Endothelial cell of umbilical vein (primary cell): Measurements from ENCODE around the gene KIF19. TPM values are rescaled to one million over a fixed set of nuclear protein-coding genes. Genes with fewer than 3 reads are reported as not detected.

ENCODE experiments used
- BruUV-seq: library from RNA; stranded (reverse); fragments of 400-500 nt; replicated peaks from 2 replicates; lab custom pipeline; 2021; lab: Mats Ljungman, UMichigan
- CTCF ChIA-PET: fragments of 300-600, 350-600 bp; sonication (Branson Sonifier 250); formaldehyde crosslinking; loops from one replicate; lab custom pipeline; 2021; ENCODE audit warnings: antibody characterized with exemption, inconsistent platforms; lab: Charles Lee
- POLR2A ChIA-PET: fragments of 300-600, 350-600 bp; sonication (Branson Sonifier 250); formaldehyde crosslinking; loops from one replicate; lab custom pipeline; 2021; ENCODE audit warnings: antibody characterized with exemption, inconsistent platforms; lab: Charles Lee
- DNase-seq: peaks from one replicate; pipeline ENCODE4 v3.0.0-alpha.2; 2011; ENCODE audit warnings: low read depth, low spot score
- FAIRE-seq: peaks from 2 replicates; lab custom pipeline; 2011; peaks lifted over from hg19 to GRCh38; lab: Jason Lieb, UNC
- H2AFZ ChIP-seq: 2 replicates; pipeline ENCODE4 v1.6.0; 2012; ENCODE audit warnings: low read depth, low read length, control low read depth, inconsistent platforms
- H3K27ac ChIP-seq: 2 replicates; pipeline ENCODE4 v1.5.1; 2011; ENCODE audit warnings: low read depth, mild to moderate bottlenecking, control low read depth, low read length, moderate library complexity; ENCODE audit not compliant: insufficient read depth
- H3K27me3 ChIP-seq, 2 experiments: 2 replicates each; pipeline versions ENCODE4 v1.6.0 to v1.6.1; 2011; ENCODE audit warnings: low read length in 2 of 2, mixed read lengths in 1 of 2; ENCODE audit not compliant: control insufficient read depth in 2 of 2, insufficient read depth in 2 of 2
- H3K36me3 ChIP-seq, 2 experiments: 2 replicates in 1 of 2; 3 replicates in 1 of 2; pipeline ENCODE4 v1.5.1; 2011; ENCODE audit warnings: low read length in 2 of 2, mild to moderate bottlenecking in 1 of 2, moderate library complexity in 1 of 2; ENCODE audit not compliant: control insufficient read depth in 2 of 2, insufficient read depth in 2 of 2; ENCODE audit errors: extremely low read depth in 1 of 2
- H3K4me1 ChIP-seq: 3 replicates; pipeline ENCODE4 v1.5.1; 2011; ENCODE audit warnings: mild to moderate bottlenecking, low read length; ENCODE audit not compliant: control insufficient read depth, insufficient read depth; ENCODE audit errors: extremely low read depth
- H3K4me2 ChIP-seq: 2 replicates; pipeline ENCODE4 v1.6.1; 2011; ENCODE audit warnings: low read length, control low read depth, mixed read lengths; ENCODE audit not compliant: insufficient read depth
- H3K4me3 ChIP-seq, 3 experiments: fragments of 200-600 bp in 1 of 3; sonication (generic), shearing (Covaris generic) in 1 of 3; replicated peaks in 1 of 3; 2 replicates each; pipeline ENCODE4 v1.5.1; 2011 to 2016; ENCODE audit warnings: control low read depth in 3 of 3, low read length in 3 of 3, mild to moderate bottlenecking in 2 of 3, inconsistent platforms in 1 of 3, low read depth in 1 of 3, moderate library complexity in 1 of 3; ENCODE audit not compliant: insufficient read depth in 1 of 3
- H3K79me2 ChIP-seq: 2 replicates; pipeline ENCODE4 v1.6.0; 2012; ENCODE audit warnings: low read length, inconsistent platforms; ENCODE audit not compliant: control insufficient read depth, insufficient read depth
- H3K9ac ChIP-seq: replicated peaks from 2 replicates; pipeline ENCODE3; 2011; ENCODE audit warnings: low read length, control low read depth; ENCODE audit not compliant: insufficient read depth; ENCODE audit errors: extremely low read depth
- H3K9me1 ChIP-seq: replicated peaks from 3 replicates; pipeline ENCODE4 v1.6.0; 2011; ENCODE audit warnings: mild to moderate bottlenecking, low read length; ENCODE audit not compliant: control insufficient read depth, insufficient read depth; ENCODE audit errors: extremely low read depth
- H3K9me3 ChIP-seq: replicated peaks from 2 replicates; pipeline ENCODE4 v1.5.1; 2012; ENCODE audit warnings: low read length, inconsistent platforms; ENCODE audit not compliant: control insufficient read depth, insufficient read depth
- H4K20me1 ChIP-seq: replicated peaks from 2 replicates; pipeline ENCODE3; 2011; ENCODE audit warnings: mild to moderate bottlenecking, low read length; ENCODE audit not compliant: control insufficient read depth, insufficient read depth; ENCODE audit errors: extremely low read depth
- CTCF ChIP-seq, 2 donors: IDR thresholded peaks; 1 replicate in 1 of 2; 2 replicates in 1 of 2; pipeline ENCODE4 v1.5.1; 2011; ENCODE audit warnings: low read length in 2 of 2, mild to moderate bottlenecking in 2 of 2, moderate library complexity in 2 of 2, control low read depth in 1 of 2, inconsistent platforms in 1 of 2, low read depth in 1 of 2; ENCODE audit not compliant: insufficient read depth in 1 of 2; ENCODE audit errors: extremely low read depth in 1 of 2
- EZH2 ChIP-seq: IDR thresholded peaks from 2 replicates; pipeline ENCODE4 v1.6.1; 2012; ENCODE audit warnings: borderline replicate concordance, low read depth, mild to moderate bottlenecking, moderate library complexity, low read length, inconsistent platforms; ENCODE audit not compliant: severe bottlenecking
- FOS ChIP-seq: IDR thresholded peaks from 2 replicates; pipeline ENCODE4 v1.6.1; 2011; ENCODE audit warnings: mild to moderate bottlenecking, low read length, moderate library complexity, borderline replicate concordance; ENCODE audit not compliant: insufficient read depth
- GATA2 ChIP-seq: IDR thresholded peaks from 2 replicates; pipeline ENCODE4 v1.7.0; 2011; ENCODE audit warnings: low read depth, mild to moderate bottlenecking, moderate library complexity, mixed read lengths, low read length; ENCODE audit not compliant: insufficient read length, insufficient read depth
- JUN ChIP-seq: IDR thresholded peaks from 2 replicates; pipeline ENCODE4 v1.6.1; 2011; ENCODE audit warnings: borderline replicate concordance, low read depth; ENCODE audit not compliant: insufficient read length, insufficient read depth
- MYC ChIP-seq: IDR thresholded peaks from one replicate; pipeline ENCODE4 v1.6.1; 2011; ENCODE audit warnings: mild to moderate bottlenecking, low read depth, low read length
- POLR2A ChIP-seq: IDR thresholded peaks from 2 replicates; pipeline ENCODE4 v1.6.1; 2012; ENCODE audit warnings: low read depth, mild to moderate bottlenecking, control low read depth, low read length
- POLR2AphosphoS5 ChIP-seq: IDR thresholded peaks from 2 replicates; pipeline ENCODE4 v1.6.1; 2012; ENCODE audit warnings: low read depth, mild to moderate bottlenecking, control low read depth, low read length, moderate library complexity; ENCODE audit not compliant: insufficient read depth
- dilution Hi-C: fragments of 300-500 bp; cut with MboI; formaldehyde crosslinking; loops from one replicate; pipeline ENCODE4 v1.15.0; 2019; ENCODE audit warnings: low sequenced_read_pairs; ENCODE audit not compliant: extremely low pct_ligation_motif_present
- intact Hi-C: fragments of 100-400 bp; cut with micrococcal nuclease; formaldehyde crosslinking; loops from one replicate; pipeline ENCODE4 v1.10.0; 2022
- polyA plus RNA-seq, 4 experiments: library from polyadenylated mRNA; depleted of rRNA in 3 of 4; stranded (reverse) in 3 of 4; unstranded in 1 of 4; fragments of >200 nt; gene quantifications; 2 replicates each; pipeline versions ENCODE4 v1.2.1 to v1.2.3, GENCODE V29; 2011 to 2012; ENCODE audit warnings: missing spikeins in 1 of 4
- total RNA-seq: library from RNA; stranded (reverse); gene quantifications from 2 replicates; pipeline ENCODE4 v1.2.3, GENCODE V29; 2021
- TF ChIP-seq, protein P1 (sequence below): IDR thresholded peaks from 2 replicates; pipeline ENCODE4 v1.6.1; 2011; ENCODE audit not compliant: insufficient read depth, insufficient read length

The KIF19 gene
- total and polyA plus RNA-seq, 2 donors (not counting 3 experiments of a cell fraction or from before 2014, with no cell fraction given), result 0.10 to 0.84 TPM

- Histone ChIP-seq H3K9me3 (no peaks in the 10 kb centered on the region), H3K4me1 (no peaks in the 10 kb centered on the region), H3K4me3 (no peak overlapping the region), H2AFZ (no peak overlapping the region), H3K4me2 (no peak overlapping the region), H3K9ac (no peak overlapping the region), H3K36me3 (no peaks in the 10 kb centered on the region), H3K27me3 (peaks cover 0 to under 1% of the 10 kb centered on the region in 2 experiments), H3K27ac (no peak overlapping the region), H3K9me1 (no peaks in the 10 kb centered on the region), H3K79me2 (no peaks in the 10 kb centered on the region), H4K20me1 (no peaks in the 10 kb centered on the region)
- intact Hi-C loops, result no loop called here
- TF ChIP-seq GATA2, result no peak
- TF ChIP-seq EZH2, result no peak
- TF ChIP-seq POLR2A, result no peak
- no peak for TF ChIP-seq MYC
- no peak for TF ChIP-seq FOS
- no peak for DNase-seq
- no peak for FAIRE-seq
- dilution Hi-C loops, result no loop called here
- CTCF ChIA-PET, result interaction anchor here (1.0 to 2.2 kb wide), 3 partner anchors 62 to 75 kb away, joined by 4 to 15 read pairs (median 5); partner anchors contain the start of gene GPR142
- POLR2A ChIA-PET, result no interaction called here
- BruUV-seq, result no TSS peak
Measured at GRCh38 chr17:74304184-74304583, 21.8 kb upstream of the KIF19 start.

GRCh38 chr17:74305865-74306654, 20.0 kb upstream of the KIF19 start:
- no TSS peak for BruUV-seq
- ChIA-PET POLR2A (no interaction called here), CTCF (interaction anchor here (0.9 to 2.2 kb wide), 8 partner anchors 47 to 151 kb away, joined by 4 to 20 read pairs (median 7); partner anchors contain the start of genes BTBD17 and GPR142)
- H3K9me1 ChIP-seq, result no peaks in the 10 kb centered on the region
- no peaks in the 10 kb centered on the region for H4K20me1 ChIP-seq
- H2AFZ ChIP-seq, result no peak overlapping the region
- H3K4me2 ChIP-seq, result no peak overlapping the region
- no peaks in the 10 kb centered on the region for H3K36me3 ChIP-seq
- TF ChIP-seq POLR2A (no peak), FOS (no peak), MYC (no peak), POLR2AphosphoS5 (no peak), GATA2 (no peak), CTCF (IDR thresholded peaks at IDR 0.05; ENCODE audit: extremely low read depth in 1 of 2, insufficient read depth in 1 of 2, low read depth in 1 of 2, low read length in 2 of 2) (no peak), EZH2 (no peak), JUN (no peak)
- TF ChIP-seq, protein P1, sequence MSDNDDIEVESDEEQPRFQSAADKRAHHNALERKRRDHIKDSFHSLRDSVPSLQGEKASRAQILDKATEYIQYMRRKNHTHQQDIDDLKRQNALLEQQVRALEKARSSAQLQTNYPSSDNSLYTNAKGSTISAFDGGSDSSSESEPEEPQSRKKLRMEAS, result no peak
- FAIRE-seq (no peak), DNase-seq (no peak)
- no peaks in the 10 kb centered on the region for H3K79me2 ChIP-seq
- no peak overlapping the region for H3K27ac ChIP-seq
- H3K4me1 ChIP-seq, result no peaks in the 10 kb centered on the region
- intact Hi-C loops, result no loop called here
- no peak overlapping the region for H3K9ac ChIP-seq
- dilution Hi-C loops, result no loop called here
- H3K27me3 ChIP-seq, result no peaks in the 10 kb centered on the region
- H3K9me3 ChIP-seq, result no peaks in the 10 kb centered on the region
- no peak overlapping the region for H3K4me3 ChIP-seq
